Esophagus muscularis mucosa (tissue), 4 donors: ENCODE results near the gene RUNX1. TPM values are rescaled to one million over a fixed set of nuclear protein-coding genes. Genes with fewer than 3 reads are reported as not detected.

Experiments
- DNase-seq: peaks from one replicate; pipeline ENCODE4 v3.0.0-alpha.2; 2017; ENCODE audit errors: extremely low spot score
- H3K27ac ChIP-seq, 4 donors: fragments of 200-600 bp; sonication (generic); replicated peaks in 1 of 4; 1 replicate in 3 of 4; 2 replicates in 1 of 4; pipeline ENCODE4 v1.5.1; 2016 to 2019; ENCODE audit warnings: mild to moderate bottlenecking in 1 of 4
- H3K27me3 ChIP-seq, 4 donors: fragments of 200-600 bp; sonication (generic); one replicate each; pipeline versions ENCODE4 v1.5.1 to v1.6.0; 2016 to 2019
- H3K36me3 ChIP-seq, 4 donors: fragments of 200-600 bp; sonication (generic); one replicate each; pipeline ENCODE4 v1.5.1; 2016 to 2019
- H3K4me1 ChIP-seq, 4 donors: fragments of 200-600 bp; sonication (generic); one replicate each; pipeline ENCODE4 v1.5.1; 2016 to 2019
- H3K4me3 ChIP-seq, 4 donors: fragments of 200-600 bp; sonication (generic); 1 replicate in 2 of 4; 2 replicates in 2 of 4; pipeline ENCODE4 v1.5.1; 2016 to 2019; ENCODE audit warnings: mild to moderate bottlenecking in 4 of 4, moderate library complexity in 1 of 4
- H3K9me3 ChIP-seq, 4 donors: fragments of 200-600 bp; sonication (generic); 1 replicate in 3 of 4; 2 replicates in 1 of 4; pipeline ENCODE4 v1.5.1; 2016 to 2019
- EP300 ChIP-seq: sonication (generic); formaldehyde crosslinking; IDR thresholded peaks from one replicate; pipeline ENCODE4 v1.6.1; 2017; ENCODE audit warnings: antibody characterized with exemption
- POLR2A ChIP-seq: fragments of 450-650 bp; IDR thresholded peaks from one replicate; pipeline ENCODE4 v1.6.1; 2017; ENCODE audit warnings: antibody characterized with exemption, moderate library complexity, mild to moderate bottlenecking, low read depth
- POLR2AphosphoS5 ChIP-seq, 2 donors: sonication (generic); formaldehyde crosslinking; IDR thresholded peaks; one replicate each; pipeline ENCODE4 v1.6.1; 2017; ENCODE audit warnings: antibody characterized with exemption in 2 of 2
- WGBS: methylation state at CpG from one replicate; pipeline ENCODE4 v1.1.5; 2018; 5-methylcytosine and 5-hydroxymethylcytosine counted together
- intact Hi-C: fragments of 100-400 bp; cut with DNase I; formaldehyde crosslinking; loops from one replicate; pipeline ENCODE4 v1.15.1; 2023
- total RNA-seq, 4 donors: library from RNA; depleted of rRNA; stranded (reverse); fragments of >200 nt; gene quantifications; one replicate each; pipeline versions ENCODE4 v1.1.0 to v1.2.1, GENCODE V29; 2016
- TF ChIP-seq, protein P1 (sequence below), 3 experiments: fragments of 200-600 bp in 2 of 3; fragments of 450-650 bp in 1 of 3; sonication (generic) in 2 of 3; IDR thresholded peaks; one replicate each; pipeline ENCODE4 v1.5.1; 2017 to 2019; ENCODE audit warnings: antibody characterized with exemption in 3 of 3, mild to moderate bottlenecking in 2 of 3, moderate library complexity in 1 of 3

RUNX1 gene
- total RNA-seq, 4 donors from 2014 or later, result 3.7 to 10.9 (median 5.6) TPM

DNA sequence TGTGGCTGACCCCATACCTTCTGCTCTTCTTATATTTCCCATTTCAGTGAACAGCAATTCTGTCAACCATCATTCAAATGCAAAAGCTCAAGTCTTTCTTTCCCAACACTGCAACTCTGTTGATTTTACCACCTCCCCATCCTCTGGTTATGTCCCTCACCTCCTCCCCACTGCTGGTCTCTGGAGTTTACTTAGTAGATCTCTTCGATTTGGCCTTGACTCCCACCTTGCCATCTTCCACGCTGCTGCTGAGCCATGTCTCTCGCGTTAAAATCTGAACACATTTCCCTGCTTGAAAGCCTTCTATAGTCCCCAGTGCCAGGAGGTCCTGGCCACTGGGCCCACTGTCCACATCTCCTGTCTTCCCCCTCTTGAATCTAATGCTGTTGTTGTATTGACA lies 125.5 kb downstream of the RUNX1 start:
- 93% methylated on average over 4 of the region's 4 CpGs for WGBS
- no peaks in the 10 kb centered on the region for H3K9me3 ChIP-seq
- intact Hi-C loops, result no loop called here
- TF ChIP-seq POLR2A (no peak), EP300 (no peak), POLR2AphosphoS5 (IDR thresholded peaks at IDR 0.05) (no peak)
- TF ChIP-seq, protein P1, sequence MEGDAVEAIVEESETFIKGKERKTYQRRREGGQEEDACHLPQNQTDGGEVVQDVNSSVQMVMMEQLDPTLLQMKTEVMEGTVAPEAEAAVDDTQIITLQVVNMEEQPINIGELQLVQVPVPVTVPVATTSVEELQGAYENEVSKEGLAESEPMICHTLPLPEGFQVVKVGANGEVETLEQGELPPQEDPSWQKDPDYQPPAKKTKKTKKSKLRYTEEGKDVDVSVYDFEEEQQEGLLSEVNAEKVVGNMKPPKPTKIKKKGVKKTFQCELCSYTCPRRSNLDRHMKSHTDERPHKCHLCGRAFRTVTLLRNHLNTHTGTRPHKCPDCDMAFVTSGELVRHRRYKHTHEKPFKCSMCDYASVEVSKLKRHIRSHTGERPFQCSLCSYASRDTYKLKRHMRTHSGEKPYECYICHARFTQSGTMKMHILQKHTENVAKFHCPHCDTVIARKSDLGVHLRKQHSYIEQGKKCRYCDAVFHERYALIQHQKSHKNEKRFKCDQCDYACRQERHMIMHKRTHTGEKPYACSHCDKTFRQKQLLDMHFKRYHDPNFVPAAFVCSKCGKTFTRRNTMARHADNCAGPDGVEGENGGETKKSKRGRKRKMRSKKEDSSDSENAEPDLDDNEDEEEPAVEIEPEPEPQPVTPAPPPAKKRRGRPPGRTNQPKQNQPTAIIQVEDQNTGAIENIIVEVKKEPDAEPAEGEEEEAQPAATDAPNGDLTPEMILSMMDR (IDR thresholded peaks at IDR 0.05), result no peak
- H3K4me3 ChIP-seq, result no peak overlapping the region
- no peak overlapping the region for H3K27ac ChIP-seq
- H3K27me3 ChIP-seq, result peaks cover 0 to 5% (median 0%) of the 10 kb centered on the region in 4 donors
- no peaks in the 10 kb centered on the region for H3K4me1 ChIP-seq
- DNase-seq, result no peak
- no peaks in the 10 kb centered on the region for H3K36me3 ChIP-seq

DNA sequence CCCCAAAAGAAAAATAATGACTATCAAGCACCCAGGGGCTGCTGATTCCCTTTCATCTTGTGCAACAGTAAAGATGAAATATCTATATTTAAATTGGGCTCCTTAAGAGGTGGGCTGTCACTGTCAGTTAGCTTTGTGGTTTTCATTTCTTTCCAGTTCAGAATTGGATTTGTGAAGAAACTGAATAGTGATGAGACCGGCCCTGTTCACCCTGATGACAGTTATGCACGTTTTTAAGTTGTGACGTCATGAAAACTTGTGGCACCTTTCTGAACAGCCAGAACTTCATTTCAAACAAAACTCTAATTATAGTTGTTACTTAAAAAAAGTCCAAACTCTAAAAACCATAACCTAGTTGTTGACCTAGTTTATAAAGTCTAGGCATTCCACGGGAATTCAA lies 125.9 kb downstream of the RUNX1 start:
- no peaks in the 10 kb centered on the region for H3K9me3 ChIP-seq
- TF ChIP-seq EP300 (no peak), POLR2A (no peak), POLR2AphosphoS5 (IDR thresholded peaks at IDR 0.05) (no peak)
- TF ChIP-seq, protein P1 (IDR thresholded peaks at IDR 0.05), result no peak
- H3K4me1 ChIP-seq, result no peaks in the 10 kb centered on the region
- no peaks in the 10 kb centered on the region for H3K36me3 ChIP-seq
- WGBS, result 75% methylated on average over 4 of the region's 4 CpGs
- no peak overlapping the region for H3K27ac ChIP-seq
- H3K4me3 ChIP-seq, result no peak overlapping the region
- no peak for DNase-seq
- intact Hi-C loops, result no loop called here
- H3K27me3 ChIP-seq, result peaks cover 0 to 5% (median 0%) of the 10 kb centered on the region in 4 donors

DNA sequence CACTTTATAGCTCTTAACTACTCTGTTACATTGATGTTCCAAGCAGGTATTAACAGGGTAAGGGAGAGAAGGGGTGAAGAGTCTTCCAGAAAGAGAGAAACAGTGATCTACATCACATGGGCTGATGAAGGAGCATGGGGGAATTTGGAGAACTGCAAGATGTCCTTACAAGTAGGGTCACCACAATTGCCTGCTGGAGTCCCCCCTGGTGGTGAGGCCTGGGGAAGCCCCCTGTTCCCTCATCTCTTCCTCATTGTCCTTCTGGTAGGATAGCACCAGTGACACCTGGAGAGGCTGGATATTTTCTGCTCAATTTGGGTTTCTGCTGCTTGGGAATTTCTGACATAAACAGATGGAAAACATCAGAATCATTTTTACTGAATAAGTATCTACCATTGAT lies 126.6 kb downstream of the RUNX1 start:
- H3K27ac ChIP-seq, result no peak overlapping the region
- TF ChIP-seq POLR2AphosphoS5 (IDR thresholded peaks at IDR 0.05) (no peak), POLR2A (no peak), EP300 (no peak)
- TF ChIP-seq, protein P1 (IDR thresholded peaks at IDR 0.05), result no peak
- no peaks in the 10 kb centered on the region for H3K9me3 ChIP-seq
- intact Hi-C loops, result no loop called here
- H3K36me3 ChIP-seq, result no peaks in the 10 kb centered on the region
- no peak overlapping the region for H3K4me3 ChIP-seq
- H3K27me3 ChIP-seq, result peaks cover 0 to 5% (median 0%) of the 10 kb centered on the region in 4 donors
- DNase-seq, result no peak
- H3K4me1 ChIP-seq, result no peaks in the 10 kb centered on the region

DNA sequence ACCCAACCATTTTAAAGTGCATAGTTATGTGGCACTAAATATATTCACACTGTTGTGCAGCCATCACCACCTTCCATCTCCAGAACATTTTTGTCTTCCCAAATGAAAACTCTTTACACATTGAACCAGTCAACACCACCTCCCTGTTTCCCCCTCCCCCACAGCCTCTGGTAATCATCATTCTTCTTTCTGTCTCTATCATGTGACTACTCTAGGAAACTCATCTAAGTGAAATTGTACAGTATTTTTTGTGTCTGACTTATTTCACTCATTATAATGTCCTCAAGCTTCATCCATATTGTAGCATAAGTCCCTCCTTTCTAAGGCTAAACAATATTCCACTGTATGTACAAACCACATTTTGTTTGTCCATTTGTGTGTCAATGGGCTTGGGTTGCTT lies 128.0 kb downstream of the RUNX1 start:
- Histone ChIP-seq H3K27ac (no peak overlapping the region), H3K4me1 (no peaks in the 10 kb centered on the region), H3K4me3 (no peak overlapping the region), H3K36me3 (no peaks in the 10 kb centered on the region), H3K9me3 (no peaks in the 10 kb centered on the region), H3K27me3 (peaks cover 0 to 7% (median 0%) of the 10 kb centered on the region in 4 donors)
- TF ChIP-seq EP300 (no peak), POLR2AphosphoS5 (IDR thresholded peaks at IDR 0.05) (no peak), POLR2A (no peak)
- TF ChIP-seq, protein P1 (IDR thresholded peaks at IDR 0.05), result no peak
- intact Hi-C loops, result no loop called here
- DNase-seq, result no peak

DNA sequence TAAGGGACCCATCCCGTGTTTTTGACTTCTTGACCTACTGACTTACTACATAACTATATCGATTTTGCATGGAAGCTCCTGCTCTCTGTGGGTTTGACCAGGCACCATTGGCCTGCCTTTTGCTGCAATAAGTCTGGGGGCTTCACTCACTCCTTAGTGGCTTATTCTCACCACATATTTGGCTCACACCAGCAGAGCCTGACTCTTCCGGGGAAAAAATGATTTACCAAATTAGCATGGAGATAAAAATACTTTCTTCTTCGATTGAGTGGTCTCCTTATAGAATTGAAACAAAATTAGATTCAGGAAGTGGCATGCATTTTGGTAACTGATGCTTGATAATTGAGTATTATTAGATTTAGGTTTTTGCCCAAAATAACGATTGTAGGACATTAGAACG lies 129.7 kb downstream of the RUNX1 start:
- DNase-seq, result no peak
- Histone ChIP-seq H3K4me3 (no peak overlapping the region), H3K27ac (no peak overlapping the region), H3K9me3 (no peaks in the 10 kb centered on the region), H3K36me3 (no peaks in the 10 kb centered on the region), H3K27me3 (peaks cover 0 to 7% (median 0%) of the 10 kb centered on the region in 4 donors), H3K4me1 (no peaks in the 10 kb centered on the region)
- TF ChIP-seq, protein P1 (IDR thresholded peaks at IDR 0.05), result no peak
- TF ChIP-seq POLR2A (no peak), EP300 (no peak), POLR2AphosphoS5 (IDR thresholded peaks at IDR 0.05) (no peak)
- 60% methylated on average over 6 of the region's 6 CpGs for WGBS
- intact Hi-C loops, result no loop called here
